ENCODE results near the gene STX1B. TPM values are rescaled to one million over a fixed set of nuclear protein-coding genes. Genes with fewer than 3 reads are reported as not detected.

STX1B gene
- total RNA-seq, 1 experiment from 2014 or later, result 1.3 TPM

DNA sequence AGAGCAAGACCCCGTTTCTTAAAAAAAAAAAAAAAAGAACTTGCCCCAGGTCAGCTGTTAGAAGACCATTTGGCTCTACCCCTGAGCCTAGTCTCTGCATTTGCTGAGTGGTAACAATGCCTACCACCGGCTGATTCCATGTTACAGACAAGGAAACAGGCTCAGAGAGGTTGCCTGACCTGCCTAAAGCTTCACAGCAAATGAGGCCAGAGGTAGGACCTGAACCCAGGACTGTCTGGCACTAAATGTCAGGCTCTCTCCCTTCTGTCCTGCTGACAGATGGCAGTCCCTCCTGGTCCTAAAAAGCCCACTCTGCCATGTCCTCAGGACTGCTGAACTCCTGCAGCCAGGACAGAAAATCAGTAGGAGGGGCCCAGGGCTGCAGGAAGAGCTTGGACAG is 5.8 kb downstream of the STX1B start:
- Mint-ChIP-seq H3K4me1 (ENCODE audit: low read depth, unreplicated experiment) (peaks cover 13% of the 10 kb centered on the region), H3K27me3 (ENCODE audit: unreplicated experiment) (peaks cover 87% of the 10 kb centered on the region), H3K27ac (ENCODE audit: unreplicated experiment) (no peak overlapping the region), H3K9me3 (ENCODE audit: low read depth, unreplicated experiment) (no peaks in the 10 kb centered on the region), H3K4me3 (ENCODE audit: low read depth, unreplicated experiment) (no peak overlapping the region), H3K36me3 (ENCODE audit: insufficient read depth, unreplicated experiment) (peaks cover 4% of the 10 kb centered on the region)
- intact Hi-C loops (cut with micrococcal nuclease; ENCODE audit: unreplicated experiment), result no loop called here
- no TSS peak for BruUV-seq (replicated peaks)
- DNase-seq, result no peak
- CTCF ChIA-PET, result interaction anchor here (0.6 kb wide), 1 partner anchor 856 kb away, joined by 3 read pairs; no protein-coding TSS in a partner anchor
- TF ChIP-seq, protein P1, sequence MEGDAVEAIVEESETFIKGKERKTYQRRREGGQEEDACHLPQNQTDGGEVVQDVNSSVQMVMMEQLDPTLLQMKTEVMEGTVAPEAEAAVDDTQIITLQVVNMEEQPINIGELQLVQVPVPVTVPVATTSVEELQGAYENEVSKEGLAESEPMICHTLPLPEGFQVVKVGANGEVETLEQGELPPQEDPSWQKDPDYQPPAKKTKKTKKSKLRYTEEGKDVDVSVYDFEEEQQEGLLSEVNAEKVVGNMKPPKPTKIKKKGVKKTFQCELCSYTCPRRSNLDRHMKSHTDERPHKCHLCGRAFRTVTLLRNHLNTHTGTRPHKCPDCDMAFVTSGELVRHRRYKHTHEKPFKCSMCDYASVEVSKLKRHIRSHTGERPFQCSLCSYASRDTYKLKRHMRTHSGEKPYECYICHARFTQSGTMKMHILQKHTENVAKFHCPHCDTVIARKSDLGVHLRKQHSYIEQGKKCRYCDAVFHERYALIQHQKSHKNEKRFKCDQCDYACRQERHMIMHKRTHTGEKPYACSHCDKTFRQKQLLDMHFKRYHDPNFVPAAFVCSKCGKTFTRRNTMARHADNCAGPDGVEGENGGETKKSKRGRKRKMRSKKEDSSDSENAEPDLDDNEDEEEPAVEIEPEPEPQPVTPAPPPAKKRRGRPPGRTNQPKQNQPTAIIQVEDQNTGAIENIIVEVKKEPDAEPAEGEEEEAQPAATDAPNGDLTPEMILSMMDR (IDR thresholded peaks at IDR 0.05; ENCODE audit: unreplicated experiment), result no peak

GRCh38 chr16:31003744-31004143 is 6.7 kb downstream of the STX1B start:
- intact Hi-C loops (cut with micrococcal nuclease; ENCODE audit: unreplicated experiment), result no loop called here
- no peak overlapping the region for H3K27ac Mint-ChIP-seq (ENCODE audit: unreplicated experiment)
- no peaks in the 10 kb centered on the region for H3K9me3 Mint-ChIP-seq (ENCODE audit: low read depth, unreplicated experiment)
- TF ChIP-seq, protein P1 (IDR thresholded peaks at IDR 0.05; ENCODE audit: unreplicated experiment), result no peak
- H3K4me1 Mint-ChIP-seq (ENCODE audit: low read depth, unreplicated experiment), result peaks cover 13% of the 10 kb centered on the region
- H3K27me3 Mint-ChIP-seq (ENCODE audit: unreplicated experiment), result peaks cover 78% of the 10 kb centered on the region
- H3K4me3 Mint-ChIP-seq (ENCODE audit: low read depth, unreplicated experiment), result no peak overlapping the region
- H3K36me3 Mint-ChIP-seq (ENCODE audit: insufficient read depth, unreplicated experiment), result peaks cover 4% of the 10 kb centered on the region
- no TSS peak for BruUV-seq (replicated peaks)
- CTCF ChIA-PET, result no interaction called here
- DNase-seq, result no peak

GRCh38 chr16:31002862-31003341 is 7.5 kb downstream of the STX1B start:
- no peak for DNase-seq

GRCh38 chr16:31002250-31002700 is 8.2 kb downstream of the STX1B start:
- DNase-seq, result no peak
- no TSS peak for BruUV-seq (replicated peaks)
- Mint-ChIP-seq H3K9me3 (ENCODE audit: low read depth, unreplicated experiment) (no peaks in the 10 kb centered on the region), H3K27me3 (ENCODE audit: unreplicated experiment) (peaks cover 64% of the 10 kb centered on the region), H3K4me3 (ENCODE audit: low read depth, unreplicated experiment) (no peak overlapping the region), H3K4me1 (ENCODE audit: low read depth, unreplicated experiment) (peaks cover 24% of the 10 kb centered on the region), H3K36me3 (ENCODE audit: insufficient read depth, unreplicated experiment) (peaks cover 9% of the 10 kb centered on the region), H3K27ac (ENCODE audit: unreplicated experiment) (no peak overlapping the region)
- TF ChIP-seq, protein P1 (IDR thresholded peaks at IDR 0.05; ENCODE audit: unreplicated experiment), result no peak
- intact Hi-C loops (cut with micrococcal nuclease; ENCODE audit: unreplicated experiment), result no loop called here
- CTCF ChIA-PET, result interaction anchor here (0.6 to 0.9 kb wide), 4 partner anchors 9 to 303 kb away, joined by 3 to 4 read pairs (median 4); partner anchors contain the start of gene SRCAP

More at GRCh38 chr16:31002862-31003341, 7.5 kb downstream of the STX1B start:
- TF ChIP-seq, protein P1 (IDR thresholded peaks at IDR 0.05; ENCODE audit: unreplicated experiment), result no peak
- H3K36me3 Mint-ChIP-seq (ENCODE audit: insufficient read depth, unreplicated experiment), result peaks cover 4% of the 10 kb centered on the region
- peaks cover 70% of the 10 kb centered on the region for H3K27me3 Mint-ChIP-seq (ENCODE audit: unreplicated experiment)
- no TSS peak for BruUV-seq (replicated peaks)
- peaks cover 20% of the 10 kb centered on the region for H3K4me1 Mint-ChIP-seq (ENCODE audit: low read depth, unreplicated experiment)
- H3K4me3 Mint-ChIP-seq (ENCODE audit: low read depth, unreplicated experiment), result no peak overlapping the region
- no peaks in the 10 kb centered on the region for H3K9me3 Mint-ChIP-seq (ENCODE audit: low read depth, unreplicated experiment)
- CTCF ChIA-PET, result interaction anchor here (0.6 to 0.9 kb wide), 2 partner anchors 11 to 175 kb away, joined by 4 read pairs; no protein-coding TSS in a partner anchor
- H3K27ac Mint-ChIP-seq (ENCODE audit: unreplicated experiment), result no peak overlapping the region
- intact Hi-C loops (cut with micrococcal nuclease; ENCODE audit: unreplicated experiment), result no loop called here
